IMR-90 (cell line): ENCODE measurements around the gene APLN. TPM values are rescaled to one million over a fixed set of nuclear protein-coding genes. Genes with fewer than 3 reads are reported as not detected.

Experiments
- ATAC-seq: fragments of 200-7000 bp; cut with Tn5 transposase; 2 replicates; pipeline ENCODE4 v1.9.1; 2020; ENCODE audit warnings: low read depth, mild to moderate bottlenecking, moderate library complexity
- BruUV-seq: library from RNA; stranded (reverse); fragments of 400-500 nt; replicated peaks from 2 replicates; lab custom pipeline; 2021; lab: Mats Ljungman, UMichigan
- CTCF ChIA-PET: fragments of 300-600 bp; formaldehyde crosslinking; extraction: SDS; loops from one replicate; lab custom pipeline; 2021; ENCODE audit warnings: antibody characterized with exemption; lab: Yijun Ruan, JAX
- POLR2A ChIA-PET: fragments of 300-600 bp; sonication (Branson Sonifier 250); formaldehyde crosslinking; loops from one replicate; lab custom pipeline; 2022; ENCODE audit warnings: antibody characterized with exemption; ENCODE audit not compliant: unreplicated experiment; lab: Charles Lee
- DNase-seq: peaks from one replicate; pipeline ENCODE4 v3.0.0; 2013
- H2AFZ ChIP-seq: replicated peaks from 2 replicates; pipeline ENCODE3; 2013; ENCODE audit warnings: low read length, mild to moderate bottlenecking; ENCODE audit not compliant: poor library complexity
- H2AK5ac ChIP-seq: 2 replicates; pipeline ENCODE4 v1.6.1; 2013; ENCODE audit warnings: low read depth, low read length, inconsistent platforms
- H2AK9ac ChIP-seq: replicated peaks from 2 replicates; pipeline ENCODE3; 2013; ENCODE audit warnings: mild to moderate bottlenecking, low read depth, low read length, moderate library complexity; ENCODE audit not compliant: poor library complexity
- H2BK120ac ChIP-seq: 2 replicates; pipeline ENCODE4 v1.6.1; 2013; ENCODE audit warnings: low read depth, low read length, inconsistent platforms
- H2BK15ac ChIP-seq: 3 replicates; pipeline ENCODE4 v1.6.1; 2013; ENCODE audit warnings: low read depth, low read length, inconsistent platforms
- H2BK20ac ChIP-seq: 2 replicates; pipeline ENCODE4 v1.6.1; 2013; ENCODE audit warnings: low read depth, mild to moderate bottlenecking, inconsistent platforms, low read length, moderate library complexity
- H2BK5ac ChIP-seq: 2 replicates; pipeline ENCODE4 v1.6.1; 2013; ENCODE audit warnings: mild to moderate bottlenecking, low read depth, low read length, inconsistent platforms; ENCODE audit not compliant: poor library complexity, severe bottlenecking
- H3K14ac ChIP-seq: replicated peaks from 2 replicates; pipeline ENCODE4 v1.6.1; 2013; ENCODE audit warnings: low read depth, low read length, inconsistent platforms
- H3K18ac ChIP-seq: 2 replicates; pipeline ENCODE4 v1.6.1; 2013; ENCODE audit warnings: low read depth, low read length, control low read depth
- H3K23ac ChIP-seq: 2 replicates; pipeline ENCODE4 v1.6.1; 2013; ENCODE audit warnings: low read depth, low read length, inconsistent platforms
- H3K27ac ChIP-seq: 2 replicates; pipeline ENCODE4 v1.5.1; 2013; ENCODE audit warnings: mild to moderate bottlenecking, control low read depth, low read length; ENCODE audit not compliant: insufficient read depth
- H3K27me3 ChIP-seq: 2 replicates; pipeline ENCODE4 v1.6.1; 2013; ENCODE audit warnings: low read length; ENCODE audit not compliant: control insufficient read depth, insufficient read depth
- H3K36me3 ChIP-seq: 2 replicates; pipeline ENCODE4 v1.6.1; 2013; ENCODE audit warnings: low read length, mixed read lengths; ENCODE audit not compliant: control insufficient read depth, insufficient read depth
- H3K4ac ChIP-seq: 2 replicates; pipeline ENCODE4 v1.6.1; 2013; ENCODE audit warnings: low read depth, low read length, inconsistent platforms
- H3K4me1 ChIP-seq: 2 replicates; pipeline ENCODE4 v1.6.1; 2013; ENCODE audit warnings: low read length, mixed read lengths; ENCODE audit not compliant: control insufficient read depth, insufficient read depth
- H3K4me2 ChIP-seq: 2 replicates; pipeline ENCODE4 v1.6.1; 2013; ENCODE audit warnings: low read depth, mild to moderate bottlenecking, control low read depth, low read length, moderate library complexity
- H3K4me3 ChIP-seq: 2 replicates; pipeline ENCODE4 v1.5.1; 2013; ENCODE audit warnings: low read depth, mild to moderate bottlenecking, control low read depth, low read length, moderate library complexity; ENCODE audit not compliant: insufficient read depth
- H3K56ac ChIP-seq: 2 replicates; pipeline ENCODE4 v1.6.1; 2013; ENCODE audit warnings: low read length, inconsistent platforms; ENCODE audit not compliant: insufficient read depth; ENCODE audit errors: extremely low read depth
- H3K79me1 ChIP-seq, 2 experiments: 2 replicates each; pipeline ENCODE4 v1.6.1; 2013; ENCODE audit warnings: low read length in 2 of 2, inconsistent platforms in 1 of 2, low read depth in 1 of 2
- H3K9ac ChIP-seq: 2 replicates; pipeline ENCODE4 v1.6.1; 2013; ENCODE audit warnings: low read depth, low read length, control low read depth
- H3K9me1 ChIP-seq: 2 replicates; pipeline ENCODE4 v1.6.1; 2013; ENCODE audit warnings: low read length, inconsistent platforms; ENCODE audit not compliant: insufficient read depth
- H3K9me3 ChIP-seq: 2 replicates; pipeline ENCODE4 v1.6.1; 2013; ENCODE audit warnings: low read length; ENCODE audit not compliant: control insufficient read depth, insufficient read depth
- H4K20me1 ChIP-seq: 2 replicates; pipeline ENCODE4 v1.6.1; 2013; ENCODE audit warnings: low read length, inconsistent platforms; ENCODE audit not compliant: insufficient read depth
- H4K5ac ChIP-seq: 2 replicates; pipeline ENCODE4 v1.6.1; 2013; ENCODE audit warnings: mild to moderate bottlenecking, low read depth, low read length, control low read depth
- H4K8ac ChIP-seq, 2 experiments: 2 replicates each; pipeline ENCODE4 v1.6.1; 2013; ENCODE audit warnings: low read depth in 2 of 2, low read length in 2 of 2, control low read depth in 1 of 2, inconsistent platforms in 1 of 2
- H4K91ac ChIP-seq: 2 replicates; pipeline ENCODE4 v1.6.1; 2013; ENCODE audit warnings: low read depth, low read length, inconsistent platforms; ENCODE audit not compliant: insufficient read depth
- MXI1 ChIP-seq: IDR thresholded peaks from 2 replicates; pipeline ENCODE4 v1.6.1; 2012; ENCODE audit warnings: low read depth, mild to moderate bottlenecking, low read length, moderate library complexity, borderline replicate concordance
- USF2 ChIP-seq: fragments of 150-350 bp; IDR thresholded peaks from 2 replicates; pipeline ENCODE4 v1.6.1; 2017; ENCODE audit warnings: mild to moderate bottlenecking, antibody characterized with exemption, low read length, low read depth
- WGBS, 2 experiments: methylation state at CpG; one replicate each; pipeline versions ENCODE4 v1.1.5 to v1.1.7; 2013; ENCODE audit warnings: missing lambda C conversion rate in 2 of 2; ENCODE audit not compliant: insufficient read length in 1 of 2; ENCODE audit errors: extremely low coverage in 2 of 2; 5-methylcytosine and 5-hydroxymethylcytosine counted together
- dilution Hi-C: fragments of 300-500 bp; cut with HindIII; formaldehyde crosslinking; loops from one replicate; pipeline ENCODE4 v1.14.3; 2018; ENCODE audit warnings: low sequenced_read_pairs; ENCODE audit not compliant: unreplicated experiment
- in situ Hi-C: fragments of 300-500 bp; cut with MboI; formaldehyde crosslinking; loops from 3 replicates; pipeline ENCODE4 v1.14.3; 2019; ENCODE audit warnings: low sequenced_read_pairs, inconsistent platforms, mixed read lengths
- intact Hi-C: fragments of 100-400 bp; cut with micrococcal nuclease; formaldehyde crosslinking; loops from 2 replicates; pipeline ENCODE4 v1.10.0; 2022
- polyA plus RNA-seq, 3 experiments: library from polyadenylated mRNA; depleted of rRNA; stranded (reverse); fragments of >200 nt; gene quantifications; 2 replicates each; pipeline ENCODE4 v1.2.3, GENCODE V29; 2012; ENCODE audit warnings: low replicate concordance in 1 of 3
- total RNA-seq: library from RNA; depleted of rRNA; stranded (reverse); fragments of >200 nt; gene quantifications from 2 replicates; pipeline ENCODE4 v1.2.3, GENCODE V29; 2012

The APLN gene
- total and polyA plus RNA-seq, 2 of the 4 experiments (the other 2 are of a cell fraction), result 0.18 to 0.72 TPM

GRCh38 chrX:129614481-129615255 lies 40.1 kb downstream of the APLN start:
- Histone ChIP-seq H3K9ac (no peak overlapping the region), H2BK15ac (no peak overlapping the region), H2AK5ac (no peak overlapping the region), H3K56ac (no peak overlapping the region), H4K8ac (no peak overlapping the region), H3K18ac (no peak overlapping the region), H3K36me3 (no peaks in the 10 kb centered on the region), H3K4me1 (no peaks in the 10 kb centered on the region), H2AK9ac (no peak overlapping the region), H4K91ac (no peak overlapping the region), H3K14ac (no peak overlapping the region), H2BK20ac (no peak overlapping the region), H4K20me1 (no peaks in the 10 kb centered on the region), H3K4ac (no peak overlapping the region), H3K4me3 (no peak overlapping the region), H3K23ac (no peak overlapping the region), H3K79me1 (no peaks in the 10 kb centered on the region), H3K27me3 (peaks cover 15% of the 10 kb centered on the region), H3K27ac (no peak overlapping the region), H3K9me1 (no peaks in the 10 kb centered on the region), H2BK120ac (no peak overlapping the region), H2AFZ (no peak overlapping the region), H2BK5ac (no peak overlapping the region), H3K4me2 (no peak overlapping the region), H4K5ac (no peak overlapping the region), H3K9me3 (no peaks in the 10 kb centered on the region)
- dilution Hi-C loops (no loop called here), in situ Hi-C loops (loop anchor here (5.0 to 25.0 kb wide), 3 partner anchors 113 to 1298 kb away; partner anchors contain the start of gene ENOX2), intact Hi-C loops (no loop called here)
- ATAC-seq (no peak), DNase-seq (no peak)
- no TSS peak for BruUV-seq
- ChIA-PET POLR2A (no interaction called here), CTCF (no interaction called here)
- TF ChIP-seq USF2 (no peak), MXI1 (no peak)
- 67% methylated on average over 1 of the region's 5 CpGs; no CpG with 5 or more reads in 1 of the 2 experiments for WGBS, 2 experiments
